Placental pericyte (primary cell): Measurements from ENCODE around the gene GPR146. TPM values are rescaled to one million over a fixed set of nuclear protein-coding genes. Genes with fewer than 3 reads are reported as not detected.

ENCODE experiments used
- small RNA-seq: library from RNA; depleted of rRNA; stranded (forward); fragments of <200 nt; gene quantifications from one replicate; pipeline ENCODE3, GENCODE V24; 2012; ENCODE audit warnings: low replicate concordance
- total RNA-seq: library from RNA; depleted of rRNA; stranded (reverse); fragments of >200 nt; gene quantifications from 2 replicates; pipeline ENCODE4 v1.2.3, GENCODE V29; 2012

Gene GPR146
- 0.14 and 2.8 TPM in 2 replicates for total RNA-seq

GRCh38 chr7:1044189-1045068, at the start of gene GPR146:
TSS of gene GPR146 (plus strand) at chr7:1044546. CDS start at chr7:1057516, 12,970 bp downstream.

GRCh38 chr7:1087952-1088920, 43.9 kb downstream of the GPR146 start, which contains the start of gene GPER1:
TSS of gene GPER1 (plus strand) at chr7:1088113. CDS start at chr7:1091729, 3,616 bp downstream.

Small RNA genes lying within 50 kb of the gene (small RNA-seq; reads per million reads assigned to genes)
- gene MIR339: 62.1 reads per million, percentile 98 among the genes with 10 or more reads in this experiment

Other genes with a start within 250 kb of the GPR146 start
- 188 and 248 TPM in 2 replicates for gene SUN1, start 212.1 kb upstream of the GPR146 start, total RNA-seq
- 23.0 and 33.0 TPM in 2 replicates for gene GET4, start 168.0 kb upstream of the GPR146 start, total RNA-seq
- gene ADAP1, start 89.9 kb upstream of the GPR146 start, total RNA-seq: 3.1 and 13.1 TPM in 2 replicates
- gene COX19, start 69.0 kb upstream of the GPR146 start, total RNA-seq: 9.2 and 11.2 TPM in 2 replicates
- gene CYP2W1, start 61.4 kb upstream of the GPR146 start, total RNA-seq: 1.8 TPM in 1 of 2 replicates, not detected in the other
- 3.4 and 4.8 TPM in 2 replicates for gene GPER1, start 43.6 kb downstream of the GPR146 start, total RNA-seq
- gene ZFAND2A, start 115.7 kb downstream of the GPR146 start, total RNA-seq: 18.5 and 57.8 TPM in 2 replicates
- gene UNCX, start 188.3 kb downstream of the GPR146 start, total RNA-seq: not detected in 2 replicates